GM19025 (cell line): ENCODE results near the gene AGAP1.

ENCODE experiments used
- ATAC-seq: cut with Tn5 transposase; IDR thresholded peaks from one replicate; pipeline ENCODE4 v1.9.1; 2021; ENCODE audit warnings: mild to moderate bottlenecking, low read depth, moderate library complexity; ENCODE audit not compliant: unreplicated experiment

AGAP1 gene

DNA sequence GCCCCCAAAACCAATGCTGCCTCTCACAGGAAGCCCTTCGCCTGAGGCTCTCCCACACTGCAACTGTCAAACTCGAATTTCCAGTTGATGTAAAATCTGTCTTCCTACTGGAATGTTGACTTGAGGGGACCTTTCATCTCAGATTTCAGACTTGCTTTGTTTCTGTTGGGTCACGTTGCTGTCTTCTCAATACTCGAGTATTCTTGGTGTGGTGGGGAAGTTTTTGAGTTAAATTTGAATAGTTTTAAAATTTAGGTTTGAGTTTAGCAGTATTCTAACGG lies 50.8 kb downstream of the AGAP1 start:
- ATAC-seq, result no peak

DNA sequence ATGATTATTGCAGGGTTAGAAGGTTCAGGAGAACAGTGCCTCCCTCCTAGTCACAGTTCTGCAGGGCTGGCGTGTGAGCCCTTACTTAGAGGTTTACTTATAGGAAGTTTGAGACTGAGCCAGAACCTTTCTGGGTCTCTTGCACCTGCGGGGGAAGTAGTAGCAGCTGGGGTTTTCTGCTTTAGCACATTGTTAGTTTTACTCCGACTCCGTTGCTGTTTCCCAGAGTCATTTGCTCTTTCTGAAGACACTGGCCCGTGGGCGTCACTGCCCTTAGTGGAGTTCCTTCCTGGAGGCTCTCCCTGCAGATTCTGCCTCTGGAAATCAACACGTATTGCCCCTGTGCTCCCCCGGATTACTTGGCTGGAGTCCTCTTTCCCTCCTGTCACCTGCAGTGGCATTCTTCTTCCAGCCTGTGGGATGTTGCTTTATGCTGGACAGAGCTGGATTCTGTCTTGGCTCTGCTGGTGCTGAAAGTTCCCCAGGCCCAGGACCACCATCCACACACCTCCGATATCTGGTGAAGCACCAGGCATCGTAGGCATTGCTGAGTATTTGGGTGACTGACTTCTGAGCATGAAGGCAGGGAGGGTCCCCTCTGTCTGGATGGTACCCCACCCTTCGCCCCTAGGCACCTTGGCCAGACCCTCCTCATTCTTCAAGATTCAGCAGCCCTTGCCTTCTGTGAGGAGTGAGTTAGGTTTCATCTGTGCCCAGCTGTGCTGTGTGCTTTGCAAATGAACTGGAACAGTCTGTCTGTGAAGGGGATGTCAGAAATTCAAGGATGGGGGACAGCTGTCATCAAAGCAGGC lies 51.7 kb downstream of the AGAP1 start:
- ATAC-seq, result no peak

DNA sequence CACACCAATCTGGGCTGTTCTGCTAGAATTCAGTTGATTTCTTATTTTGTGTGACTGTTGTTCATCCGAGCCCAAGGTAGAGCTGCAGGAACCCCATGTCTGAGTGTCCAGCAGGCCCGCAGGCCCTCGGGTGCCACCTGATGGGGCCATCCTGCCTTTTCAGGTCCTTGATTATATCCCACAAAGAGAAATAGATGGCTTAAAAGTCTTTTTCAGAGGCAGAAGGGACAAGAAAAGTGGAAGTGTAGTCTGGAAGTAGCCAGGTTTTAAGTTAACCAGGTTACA lies 52.2 kb downstream of the AGAP1 start:
- ATAC-seq, result no peak

DNA sequence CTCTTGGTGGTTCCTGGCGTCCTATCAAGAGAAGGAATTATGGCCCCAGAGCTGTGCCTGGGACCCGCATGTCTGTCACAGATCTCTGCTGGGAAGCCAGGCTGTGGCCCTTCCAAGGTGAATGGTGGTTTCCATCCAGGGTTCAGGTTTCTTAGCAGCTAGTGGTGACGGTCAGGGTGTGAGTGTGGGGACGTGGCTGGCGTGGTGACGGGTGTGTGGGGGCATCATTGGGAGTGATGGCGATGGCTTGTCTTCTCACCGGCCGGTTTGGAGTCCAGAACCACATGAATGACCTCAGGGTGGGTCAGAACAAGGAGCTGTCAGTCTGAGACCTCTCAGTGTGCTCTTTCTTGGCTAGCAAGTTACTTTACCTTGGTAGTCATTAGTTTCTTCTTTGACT lies 52.6 kb downstream of the AGAP1 start:
- no peak for ATAC-seq

- ATAC-seq, result no peak
Observed at GRCh38 chr2:235549735-235550377, 56.0 kb downstream of the AGAP1 start.

DNA sequence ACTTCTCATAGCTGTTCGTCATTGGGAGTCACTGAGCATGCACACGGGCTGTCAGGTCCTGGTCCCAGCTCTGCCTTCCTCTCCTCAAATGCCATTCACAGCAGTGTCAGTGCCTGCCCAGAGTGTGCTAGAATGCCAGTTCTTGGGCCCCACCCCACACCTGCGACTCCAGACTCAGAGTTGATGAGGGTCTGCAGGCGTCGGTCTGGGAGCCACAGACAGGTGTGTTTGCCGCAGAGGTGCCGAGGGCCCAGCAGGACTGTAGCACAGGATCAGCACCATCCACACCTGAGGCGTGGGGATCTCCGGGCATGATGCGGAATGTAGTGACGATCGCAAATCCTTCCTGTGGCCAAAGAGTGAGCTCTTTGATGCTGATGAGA lies 56.5 kb downstream of the AGAP1 start:
- ATAC-seq, result no peak

- ATAC-seq, result no peak
Observed at GRCh38 chr2:235550946-235551345, 57.1 kb downstream of the AGAP1 start.

GRCh38 chr2:235551965-235552364 lies 58.1 kb downstream of the AGAP1 start:
- ATAC-seq, result no peak

DNA sequence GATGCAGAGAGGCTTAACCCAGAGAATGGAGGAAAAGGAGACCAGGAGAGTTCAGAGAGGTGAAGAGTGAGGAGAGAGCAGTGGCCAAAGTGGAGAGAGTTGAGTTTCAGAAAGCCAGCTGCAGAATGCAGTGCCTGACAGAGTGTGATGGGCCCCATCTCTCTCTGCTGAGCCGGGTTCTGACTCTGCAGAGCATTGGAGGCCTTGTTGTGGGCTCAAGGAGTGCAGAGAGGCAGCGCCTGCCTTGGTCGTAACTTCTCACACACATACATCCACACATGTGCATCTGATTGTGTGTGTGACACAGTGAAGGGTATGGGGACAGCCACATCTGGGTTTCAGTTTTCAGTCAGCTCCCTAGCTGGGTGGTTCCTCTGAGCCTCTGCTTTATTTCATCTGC lies 58.8 kb downstream of the AGAP1 start:
- ATAC-seq, result no peak

DNA sequence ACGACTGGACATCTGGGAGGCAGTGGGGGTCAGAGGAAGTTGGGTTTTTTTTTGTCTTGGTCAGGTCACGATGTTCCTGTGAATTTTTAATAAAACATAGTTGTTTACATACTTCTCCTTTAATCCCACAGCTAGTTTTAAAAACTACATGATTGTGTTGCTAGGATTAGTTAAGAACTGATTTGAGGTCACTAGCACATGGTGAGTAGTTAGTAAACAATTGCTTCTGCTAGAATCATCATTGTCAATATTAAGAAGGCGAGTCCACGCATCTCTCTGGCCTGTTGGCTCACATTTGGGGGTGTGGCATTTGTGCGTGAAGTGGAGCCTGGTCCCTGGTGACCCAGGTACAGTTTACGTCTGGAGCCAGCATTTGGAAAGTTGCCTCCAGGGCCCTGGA lies 59.4 kb downstream of the AGAP1 start:
- ATAC-seq, result no peak

DNA sequence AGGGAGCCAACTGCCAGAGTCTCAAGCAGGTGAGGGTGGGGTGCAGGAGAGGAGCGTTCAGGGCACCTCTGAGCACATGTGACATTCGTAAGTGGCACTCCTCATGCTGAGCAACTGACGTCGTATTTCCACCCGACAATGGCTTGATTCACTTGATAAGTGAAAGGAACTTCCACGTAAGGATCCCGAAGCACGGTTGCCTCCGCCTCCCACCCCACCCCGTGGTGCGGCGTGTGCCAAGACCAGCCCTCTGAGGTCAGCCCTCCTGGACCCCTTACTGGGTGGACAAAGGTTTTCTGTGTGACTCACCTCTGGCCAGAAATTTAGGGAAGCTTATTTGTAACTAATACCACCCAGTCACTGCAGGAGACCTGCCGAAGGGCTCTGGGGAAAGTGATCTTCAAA lies 59.9 kb downstream of the AGAP1 start:
- no peak for ATAC-seq

DNA sequence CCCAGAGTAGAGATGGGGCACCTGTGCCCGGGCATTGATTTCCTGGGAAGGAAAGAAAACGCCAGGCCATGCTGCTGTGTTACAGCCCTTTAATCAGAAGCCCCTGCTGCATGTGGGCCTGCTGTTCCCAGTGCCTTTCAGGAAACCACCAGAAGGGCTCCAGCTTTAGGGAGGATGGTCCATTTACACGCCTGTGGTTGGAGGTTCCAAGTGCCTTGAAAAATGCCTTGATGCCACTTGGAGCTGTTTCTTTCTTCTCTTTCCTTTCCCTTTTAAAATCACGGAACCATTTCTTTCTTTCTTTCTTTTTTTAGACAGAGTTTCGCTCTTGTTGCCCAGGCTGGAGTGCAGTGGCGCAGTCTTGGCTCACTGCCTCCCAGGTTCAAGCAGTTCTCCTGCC lies 60.5 kb downstream of the AGAP1 start:
- ATAC-seq, result no peak

GRCh38 chr2:235554936-235555335 lies 61.1 kb downstream of the AGAP1 start:
- no peak for ATAC-seq

GRCh38 chr2:235555371-235555770 lies 61.5 kb downstream of the AGAP1 start:
- no peak for ATAC-seq

GRCh38 chr2:235556086-235556485 lies 62.2 kb downstream of the AGAP1 start:
- ATAC-seq, result no peak

DNA sequence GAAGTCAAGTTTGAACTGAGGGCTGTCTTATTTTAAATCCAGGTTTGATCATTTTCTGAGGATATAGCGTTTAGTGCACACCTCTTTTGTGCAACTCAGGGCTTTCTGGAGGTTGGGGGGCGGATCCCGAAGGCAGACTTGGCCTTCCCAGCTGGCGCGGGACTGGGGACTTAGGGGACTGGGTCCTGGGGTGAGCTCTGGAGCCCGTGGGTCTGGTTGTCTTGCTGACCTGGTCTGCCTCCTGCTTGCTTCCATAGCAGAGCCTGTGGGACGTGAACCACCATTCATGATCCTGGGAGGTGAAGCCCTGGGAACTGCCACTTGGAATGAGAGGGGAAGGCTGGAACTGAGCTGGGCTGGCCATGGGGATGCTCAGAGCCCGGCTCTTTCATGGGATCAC lies 63.1 kb downstream of the AGAP1 start:
- ATAC-seq, result no peak

GRCh38 chr2:235557903-235558302 lies 64.1 kb downstream of the AGAP1 start:
- no peak for ATAC-seq

- no peak for ATAC-seq
Observed at GRCh38 chr2:235558572-235558971, 64.7 kb downstream of the AGAP1 start.

GRCh38 chr2:235560345-235560744 lies 66.5 kb downstream of the AGAP1 start:
- no peak for ATAC-seq

- no peak for ATAC-seq
Observed at GRCh38 chr2:235561450-235561849, 67.6 kb downstream of the AGAP1 start.

DNA sequence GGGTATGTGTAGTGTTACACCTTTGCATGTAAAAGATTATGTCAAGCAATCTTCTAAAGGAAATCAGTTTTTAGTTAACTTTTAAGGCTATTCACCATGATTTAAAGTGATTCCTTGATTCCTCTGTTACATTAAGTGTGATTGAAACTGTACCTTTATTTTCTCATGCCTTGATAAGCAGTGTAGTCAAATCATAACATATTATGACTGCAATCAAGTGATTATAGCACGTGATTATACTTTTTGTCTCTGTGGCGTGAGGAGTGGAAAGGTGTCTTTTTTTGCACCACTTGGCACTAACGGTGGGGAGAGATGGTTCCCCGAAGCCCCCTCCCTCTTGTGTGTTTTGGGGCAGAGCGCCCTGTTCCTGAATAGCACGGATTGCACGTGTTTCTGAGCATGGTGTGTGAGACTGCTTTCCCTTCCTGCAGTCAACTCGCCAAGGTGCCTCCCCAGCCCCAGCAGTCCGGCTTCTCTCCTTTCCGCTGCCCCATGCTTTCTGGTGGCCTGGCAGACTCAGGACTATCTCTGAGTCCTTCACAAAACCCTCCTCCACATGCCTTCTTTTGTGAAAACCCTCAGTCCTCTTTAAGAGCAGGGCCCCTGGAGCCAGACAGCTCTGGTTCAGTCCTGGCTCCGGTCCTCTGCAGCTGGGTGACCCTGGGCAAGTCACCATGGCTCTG lies 68.4 kb downstream of the AGAP1 start:
- no peak for ATAC-seq
